ENCODE data around the gene PXDN.
"Not testable (repeated sequence)": the region's sequence is repeated elsewhere in the genome, so short reads cannot be mapped to it uniquely, and the experiment has no call there.

PXDN gene

GRCh38 chr2:1736997-1737480 is 7.3 kb downstream of the PXDN start:
- Histone ChIP-seq H3K4me2 (ENCODE audit: insufficient read depth, low read length) (no peak overlapping the region), H2AFZ (ENCODE audit: low read depth, low read length) (no peak overlapping the region), H3K4me1 (ENCODE audit: insufficient read depth, low read length) (no peaks in the 10 kb centered on the region), H3K4me3 (ENCODE audit: low read depth in 1 of 2, low read length in 2 of 2) (no peak overlapping the region), H3K9me3 (ENCODE audit: insufficient read depth, low read length, severe bottlenecking) (no peaks in the 10 kb centered on the region), H3K27ac (ENCODE audit: low read length) (no peak overlapping the region), H3K36me3 (ENCODE audit: insufficient read depth, low read length) (no peaks in the 10 kb centered on the region), H3K79me2 (ENCODE audit: insufficient read depth, low read length) (no peaks in the 10 kb centered on the region), H3K9ac (ENCODE audit: low read depth, low read length) (no peak overlapping the region), H4K20me1 (ENCODE audit: insufficient read depth, low read length) (no peaks in the 10 kb centered on the region), H3K27me3 (ENCODE audit: insufficient read depth, low read length, poor library complexity) (peaks cover 3% of the 10 kb centered on the region)
- ATAC-seq (ENCODE audit: insufficient read depth, low read depth) (no peak), DNase-seq (no peak)
- TF ChIP-seq EZH2 (IDR thresholded peaks at IDR 0.05; ENCODE audit: borderline replicate concordance, low read depth, low read length, severe bottlenecking) (no peak), CTCF (IDR thresholded peaks at IDR 0.05; ENCODE audit: borderline replicate concordance, extremely low read depth, low read length, poor library complexity, severe bottlenecking) (no peak)

- Histone ChIP-seq H3K36me3 (ENCODE audit: insufficient read depth, low read length) (no peaks in the 10 kb centered on the region), H3K4me1 (ENCODE audit: insufficient read depth, low read length) (no peaks in the 10 kb centered on the region), H3K4me2 (ENCODE audit: insufficient read depth, low read length) (no peak overlapping the region), H3K9ac (ENCODE audit: low read depth, low read length) (no peak overlapping the region), H3K27me3 (ENCODE audit: insufficient read depth, low read length, poor library complexity) (peaks cover 9% of the 10 kb centered on the region), H4K20me1 (ENCODE audit: insufficient read depth, low read length) (no peaks in the 10 kb centered on the region), H3K9me3 (ENCODE audit: insufficient read depth, low read length, severe bottlenecking) (no peaks in the 10 kb centered on the region), H3K27ac (ENCODE audit: low read length) (no peak overlapping the region), H3K4me3 (ENCODE audit: low read depth in 1 of 2, low read length in 2 of 2) (no peak overlapping the region), H3K79me2 (ENCODE audit: insufficient read depth, low read length) (no peaks in the 10 kb centered on the region), H2AFZ (ENCODE audit: low read depth, low read length) (no peak overlapping the region)
- TF ChIP-seq CTCF (IDR thresholded peaks at IDR 0.05; ENCODE audit: borderline replicate concordance, extremely low read depth, low read length, poor library complexity, severe bottlenecking) (no peak), EZH2 (IDR thresholded peaks at IDR 0.05; ENCODE audit: borderline replicate concordance, low read depth, low read length, severe bottlenecking) (no peak)
- DNase-seq: no peak
- ATAC-seq (ENCODE audit: insufficient read depth, low read depth): no peak
Measured at GRCh38 chr2:1736045-1736444, 8.3 kb downstream of the PXDN start.

- not testable (repeated sequence) for H3K36me3 ChIP-seq (ENCODE audit: insufficient read depth, low read length); H3K9ac ChIP-seq (ENCODE audit: low read depth, low read length); H4K20me1 ChIP-seq (ENCODE audit: insufficient read depth, low read length); DNase-seq; H3K27ac ChIP-seq (ENCODE audit: low read length); H3K79me2 ChIP-seq (ENCODE audit: insufficient read depth, low read length); H2AFZ ChIP-seq (ENCODE audit: low read depth, low read length); H3K4me2 ChIP-seq (ENCODE audit: insufficient read depth, low read length); ATAC-seq (ENCODE audit: insufficient read depth, low read depth); H3K4me3 ChIP-seq (ENCODE audit: low read depth in 1 of 2, low read length in 2 of 2); H3K9me3 ChIP-seq (ENCODE audit: insufficient read depth, low read length, severe bottlenecking); H3K4me1 ChIP-seq (ENCODE audit: insufficient read depth, low read length)
- peaks cover 22% of the 10 kb centered on the region for H3K27me3 ChIP-seq (ENCODE audit: insufficient read depth, low read length, poor library complexity)
Measured at GRCh38 chr2:1733298-1733697, 11.0 kb downstream of the PXDN start.

- no peaks in the 10 kb centered on the region for H3K36me3 ChIP-seq (ENCODE audit: insufficient read depth, low read length)
- H3K9ac ChIP-seq (ENCODE audit: low read depth, low read length): no peak overlapping the region
Measured at GRCh38 chr2:1731963-1732768, 12.1 kb downstream of the PXDN start.

More at GRCh38 chr2:1731963-1732768, 12.1 kb downstream of the PXDN start:
- ATAC-seq (ENCODE audit: insufficient read depth, low read depth): no peak
- Histone ChIP-seq H3K79me2 (ENCODE audit: insufficient read depth, low read length) (no peaks in the 10 kb centered on the region), H3K27ac (ENCODE audit: low read length) (no peak overlapping the region), H2AFZ (ENCODE audit: low read depth, low read length) (no peak overlapping the region), H3K4me3 (ENCODE audit: low read depth in 1 of 2, low read length in 2 of 2) (no peak overlapping the region), H3K9me3 (ENCODE audit: insufficient read depth, low read length, severe bottlenecking) (no peaks in the 10 kb centered on the region), H4K20me1 (ENCODE audit: insufficient read depth, low read length) (peaks cover 3% of the 10 kb centered on the region; the same call in 1 of the 2 replicates), H3K4me1 (ENCODE audit: insufficient read depth, low read length) (no peaks in the 10 kb centered on the region), H3K4me2 (ENCODE audit: insufficient read depth, low read length) (no peak overlapping the region), H3K27me3 (ENCODE audit: insufficient read depth, low read length, poor library complexity) (peaks cover 23% of the 10 kb centered on the region)
- TF ChIP-seq EZH2 (IDR thresholded peaks at IDR 0.05; ENCODE audit: borderline replicate concordance, low read depth, low read length, severe bottlenecking) (no peak), CTCF (IDR thresholded peaks at IDR 0.05; ENCODE audit: borderline replicate concordance, extremely low read depth, low read length, poor library complexity, severe bottlenecking) (no peak)
- no peak for DNase-seq
